Middle frontal gyrus (tissue), 1 donor: ENCODE data around the gene ERI3.

Experiments
- DNase-seq: peaks from one replicate; pipeline ENCODE4 v3.0.0-alpha.2; 2015; ENCODE audit warnings: low spot score; ENCODE audit errors: extremely low spot score

ERI3 gene

DNA sequence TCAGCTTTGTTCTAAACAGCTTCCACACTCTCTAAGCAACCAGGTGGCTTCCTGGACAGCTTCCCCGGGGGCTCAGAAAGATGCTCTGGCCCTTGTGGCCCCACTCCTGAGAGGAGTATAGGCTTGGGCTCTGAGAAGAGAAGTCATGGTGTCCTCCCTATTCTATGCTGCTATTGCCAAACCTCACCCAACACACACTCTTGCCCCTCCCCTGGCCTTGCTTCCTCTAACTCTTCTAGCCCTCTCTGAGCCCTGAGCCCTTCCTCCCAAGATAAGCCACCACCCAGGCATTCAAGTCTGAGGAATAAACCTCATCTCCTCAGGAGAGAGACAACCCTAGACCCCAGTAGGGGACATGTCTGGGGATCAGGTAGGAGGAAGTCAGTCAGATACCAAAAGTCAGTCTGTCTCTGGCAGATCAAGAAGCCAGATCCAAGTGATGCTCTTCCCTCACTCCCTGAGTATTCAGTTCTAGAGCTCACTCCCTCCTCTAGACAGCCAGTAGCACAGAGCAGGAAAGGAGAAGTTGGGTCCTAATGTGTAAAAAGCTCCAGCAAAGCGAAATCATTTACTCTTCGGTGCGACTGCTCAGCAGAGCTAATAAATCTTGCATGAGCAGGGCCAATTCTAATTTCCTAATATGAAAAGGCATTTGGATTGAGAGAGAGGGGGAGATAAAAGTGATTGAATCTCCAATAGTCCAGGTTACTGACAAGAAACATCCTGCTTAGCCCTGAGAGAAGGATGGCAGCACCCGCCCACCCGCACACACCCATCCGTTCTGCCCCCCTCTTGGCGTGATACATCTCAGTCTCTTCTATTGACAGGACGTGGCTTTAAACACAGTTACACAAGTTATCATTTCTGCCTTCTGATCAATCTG, 91.2 kb downstream of the ERI3 start:
- no peak for DNase-seq

DNA sequence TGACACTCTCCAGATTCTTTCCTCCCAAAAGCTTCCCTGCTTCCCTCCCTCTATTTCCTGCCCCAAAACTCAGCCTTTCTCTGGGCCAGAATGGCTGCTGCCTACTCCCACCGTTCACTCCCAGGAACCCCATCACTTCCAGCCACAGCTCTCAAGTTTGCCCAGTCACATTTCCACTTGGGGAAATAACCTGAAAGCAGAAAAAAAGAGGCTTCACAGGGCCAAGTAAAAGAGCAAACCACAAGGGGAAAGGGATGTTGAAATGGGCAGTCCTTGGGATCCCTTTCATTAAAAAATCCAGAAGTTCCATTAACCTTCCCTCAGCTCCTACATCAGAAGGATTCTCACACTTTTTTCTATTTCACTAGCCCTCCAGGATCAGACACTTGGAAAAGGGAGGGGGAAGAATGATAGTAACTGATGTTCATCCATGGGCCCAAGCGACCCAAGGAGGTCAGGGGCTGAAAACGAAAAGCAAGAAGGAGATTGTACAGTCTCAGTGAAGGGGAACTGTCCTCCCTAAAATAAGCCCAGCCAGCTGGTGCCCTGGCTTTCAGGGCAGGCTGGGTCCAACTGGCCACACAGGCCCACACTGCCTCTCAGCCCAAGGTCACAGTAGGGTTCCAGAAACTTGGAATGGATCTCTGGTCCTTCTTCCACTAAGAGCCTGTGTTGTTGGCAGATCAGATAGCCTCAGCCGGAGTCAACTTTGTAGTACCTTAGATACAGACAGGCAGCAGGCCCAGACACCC, 92.1 kb downstream of the ERI3 start:
- no peak for DNase-seq

DNA sequence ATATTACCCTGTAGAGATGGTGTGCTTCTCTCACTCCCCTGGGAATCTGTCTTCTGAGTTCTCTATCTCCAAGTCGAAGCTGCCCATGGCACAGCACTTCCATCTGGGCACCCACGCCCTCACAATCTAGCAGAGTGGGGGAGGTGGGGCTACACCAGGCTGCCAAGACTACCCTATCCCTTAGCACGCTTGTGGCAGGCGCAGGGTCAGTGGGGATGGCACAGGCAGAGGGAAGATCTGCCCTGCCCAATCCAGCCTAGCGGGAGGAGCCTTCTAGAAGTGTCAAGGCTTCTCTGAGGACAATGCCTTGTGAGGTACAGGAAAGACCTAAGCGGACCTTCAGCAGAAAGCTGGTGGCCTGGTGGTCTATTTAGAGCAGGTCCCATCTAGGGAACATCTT, 92.6 kb downstream of the ERI3 start:
- no peak for DNase-seq

DNA sequence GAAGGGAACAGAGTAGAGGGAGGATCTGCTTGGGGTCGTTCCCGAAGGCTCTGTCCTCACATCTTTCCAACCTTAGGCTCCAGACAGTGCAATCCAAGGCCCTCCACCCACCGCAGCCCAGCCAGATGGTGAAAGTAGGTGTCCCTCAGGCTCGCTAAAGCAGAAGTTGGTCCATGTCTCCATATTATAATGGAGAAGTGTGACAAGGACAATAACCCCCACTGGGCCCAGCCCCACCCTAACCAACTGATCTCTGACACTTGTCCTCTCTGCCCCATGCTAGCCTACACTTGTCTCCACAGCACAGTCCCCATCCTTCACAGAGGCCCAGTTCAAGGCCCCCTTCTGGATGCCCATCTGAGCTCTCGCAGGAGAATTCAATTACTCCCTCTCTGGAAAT, 93.1 kb downstream of the ERI3 start:
- no peak for DNase-seq

DNA sequence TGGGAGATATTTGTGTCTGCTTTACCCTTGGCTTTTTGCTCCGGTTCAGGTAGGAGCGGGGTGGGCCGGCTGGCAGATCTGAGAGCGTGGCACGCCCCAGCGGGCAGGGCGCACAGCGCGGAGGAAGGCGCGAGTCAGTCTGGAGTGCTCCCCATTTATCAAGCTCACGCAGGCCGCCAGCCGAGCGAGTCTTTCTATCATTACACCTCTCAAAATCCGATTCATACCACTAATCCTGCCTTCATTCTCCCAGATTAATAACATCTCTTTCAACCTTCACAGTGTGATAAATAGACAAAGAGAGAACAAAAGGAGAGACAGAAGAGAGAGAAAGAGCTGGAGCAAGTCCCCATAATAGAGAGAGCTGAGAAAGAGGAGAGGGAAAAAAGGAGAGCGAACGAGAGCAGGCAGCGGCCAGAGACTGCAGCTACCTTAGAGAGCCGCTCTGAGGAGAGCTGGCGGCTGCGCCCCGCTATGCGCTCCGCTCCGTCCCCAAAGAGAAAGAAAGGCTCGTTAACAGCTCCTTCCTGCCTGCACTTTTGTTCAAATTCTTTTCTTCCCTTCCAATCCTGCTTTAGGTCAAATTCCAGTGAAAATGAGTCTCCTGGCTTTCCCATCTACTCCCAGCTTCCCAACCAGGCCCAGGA, 93.8 kb downstream of the ERI3 start:
- no peak for DNase-seq

DNA sequence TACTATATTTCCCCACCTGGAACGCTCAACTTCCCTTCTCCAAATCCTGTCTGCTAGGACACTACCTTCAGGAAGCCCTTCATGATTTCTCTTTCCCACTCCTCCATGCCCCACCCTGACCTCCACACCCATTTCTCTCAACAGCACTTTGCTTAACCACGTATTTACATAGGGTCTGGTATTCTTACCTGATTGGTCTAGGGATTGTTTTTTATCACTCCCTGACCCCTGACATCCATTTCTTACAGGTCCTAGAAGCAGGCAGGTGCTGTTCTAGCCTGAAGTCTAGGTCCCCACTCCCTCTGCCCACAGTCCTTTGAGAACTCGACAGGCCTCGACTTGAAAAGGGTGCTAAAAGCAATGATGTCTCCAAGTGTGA, 94.3 kb downstream of the ERI3 start:
- DNase-seq: no peak

DNA sequence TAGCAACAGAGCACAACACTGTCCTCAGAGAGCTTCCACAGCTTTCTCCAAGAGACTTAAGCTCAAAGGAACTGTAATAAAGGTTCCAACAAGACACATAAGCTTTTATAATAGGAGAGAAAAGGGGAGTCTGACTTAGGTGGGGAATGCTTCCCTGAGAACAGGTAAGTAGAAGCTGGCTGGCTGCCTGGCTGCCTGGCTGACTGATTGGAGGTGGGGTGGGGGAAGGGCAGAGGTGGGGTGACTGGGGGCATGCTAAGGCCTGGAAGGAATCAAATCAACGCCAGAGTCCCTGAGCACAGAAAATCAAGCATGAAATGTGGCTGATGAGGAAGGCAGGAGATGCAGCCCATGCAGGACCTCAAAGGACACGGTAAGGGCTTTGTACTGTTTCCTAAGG, 96.0 kb downstream of the ERI3 start:
- no peak for DNase-seq

DNA sequence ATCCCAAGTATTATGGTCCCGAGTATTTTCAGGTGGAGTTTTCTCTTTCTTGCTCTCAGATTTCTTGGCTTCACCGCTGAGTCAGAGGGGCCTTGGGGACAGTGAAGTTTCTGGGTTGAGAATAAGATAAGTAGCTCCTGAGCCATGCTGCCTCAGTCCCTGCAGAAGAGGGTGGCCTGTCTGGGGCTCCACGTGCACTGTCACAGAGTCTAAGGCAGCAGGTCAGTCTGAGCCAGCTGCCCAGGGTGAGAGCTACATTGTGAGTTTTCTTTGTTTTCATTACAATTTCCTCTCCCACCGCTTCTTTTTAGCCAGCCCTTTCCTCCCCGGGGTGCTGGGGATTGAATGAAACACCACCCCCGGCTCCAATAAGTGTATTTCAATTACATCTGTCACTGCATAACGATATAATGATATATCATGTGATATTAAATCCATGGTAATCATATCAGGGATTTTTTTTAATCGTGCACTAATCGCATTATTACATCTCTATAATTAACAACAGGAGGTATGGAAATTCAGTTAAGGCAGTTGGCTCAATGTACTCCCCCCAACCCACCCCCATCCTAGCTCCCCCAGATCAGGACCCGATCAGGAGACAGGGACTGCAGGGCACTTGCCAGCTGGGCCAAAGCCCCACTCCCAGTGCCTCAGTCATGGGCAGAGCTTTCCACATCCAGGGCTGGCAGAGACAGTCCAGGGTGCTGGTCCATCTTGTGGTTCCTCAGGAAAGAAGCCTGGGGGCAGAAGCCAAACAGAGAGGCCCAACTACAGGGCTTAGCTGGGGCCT, 98.1 kb downstream of the ERI3 start:
- DNase-seq: no peak

DNA sequence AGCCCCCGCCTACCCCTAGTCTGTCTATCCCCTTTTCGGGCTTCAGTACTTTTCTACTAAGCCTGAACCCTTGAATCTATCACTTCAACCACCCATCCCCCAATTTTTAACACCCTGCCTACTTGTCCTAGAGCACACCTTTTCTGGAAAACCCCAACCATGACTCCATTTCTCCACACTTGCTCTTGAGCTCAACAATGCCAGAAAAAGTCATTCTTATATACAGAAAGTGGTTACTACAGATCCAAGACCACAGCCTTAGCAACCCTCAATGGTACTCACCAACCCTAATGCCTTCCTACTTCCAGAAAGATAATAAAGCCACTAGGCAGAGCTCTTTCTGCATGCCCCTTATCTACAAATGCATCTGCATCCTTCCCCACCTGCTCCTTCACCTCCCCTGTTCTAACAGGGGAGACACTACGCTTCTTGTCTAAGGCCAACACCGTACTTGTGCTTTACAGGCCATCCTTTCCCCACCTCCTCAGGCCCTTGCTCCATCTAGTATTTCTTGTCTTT, 100.6 kb downstream of the ERI3 start:
- no peak for DNase-seq

DNA sequence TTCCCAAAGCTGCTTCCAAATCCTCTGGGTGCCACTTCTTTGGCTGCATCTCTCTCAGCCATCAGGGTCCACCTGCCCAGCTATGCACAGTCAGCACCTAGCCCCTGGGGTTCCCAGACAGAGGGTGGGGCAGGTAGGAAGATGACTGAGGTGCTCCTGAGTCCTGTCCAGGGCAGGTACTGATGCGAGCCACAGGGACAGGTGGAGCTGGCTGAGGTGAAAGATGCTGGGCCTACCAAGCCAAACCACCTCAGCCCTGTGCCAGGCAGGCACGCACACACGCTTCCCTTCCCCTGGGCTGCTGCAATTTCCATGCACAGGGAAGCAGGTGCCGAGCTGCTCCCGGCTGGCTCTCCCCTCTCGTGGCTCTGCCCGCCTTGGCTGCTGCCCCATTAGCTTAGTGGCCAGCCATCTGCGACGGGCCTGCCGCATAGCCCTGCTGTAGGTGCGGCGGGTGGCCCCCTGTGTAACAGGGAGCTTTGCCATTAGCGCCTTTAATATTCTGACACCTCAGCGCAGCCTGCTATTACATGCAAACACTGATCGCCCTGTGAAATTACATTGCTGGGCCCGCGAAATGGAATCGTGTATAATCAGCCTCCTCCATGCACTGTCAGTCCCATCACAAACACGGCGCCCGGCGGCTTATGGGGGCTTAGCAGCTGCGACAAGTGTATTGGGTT, 102.9 kb downstream of the ERI3 start:
- no peak for DNase-seq

DNA sequence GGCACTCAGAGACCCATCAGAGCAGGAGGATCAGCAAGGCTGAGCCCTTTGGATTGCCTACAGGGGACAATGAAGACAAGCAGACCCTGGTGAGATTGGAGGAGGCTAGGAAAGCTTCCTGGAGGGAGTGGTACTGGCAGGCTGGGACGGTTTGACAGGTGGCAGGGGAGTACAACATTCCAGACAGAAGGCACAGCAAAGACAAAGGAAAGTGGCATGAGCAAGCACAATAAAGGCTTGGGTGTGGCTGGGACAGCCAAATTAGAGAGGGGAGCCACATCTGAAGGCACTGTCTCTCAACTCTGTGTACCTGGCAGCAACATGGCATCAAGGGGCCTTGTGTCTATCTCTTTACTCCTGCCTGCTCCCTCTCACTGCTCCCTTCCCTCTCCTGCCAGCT, 103.6 kb downstream of the ERI3 start:
- DNase-seq: no peak

DNA sequence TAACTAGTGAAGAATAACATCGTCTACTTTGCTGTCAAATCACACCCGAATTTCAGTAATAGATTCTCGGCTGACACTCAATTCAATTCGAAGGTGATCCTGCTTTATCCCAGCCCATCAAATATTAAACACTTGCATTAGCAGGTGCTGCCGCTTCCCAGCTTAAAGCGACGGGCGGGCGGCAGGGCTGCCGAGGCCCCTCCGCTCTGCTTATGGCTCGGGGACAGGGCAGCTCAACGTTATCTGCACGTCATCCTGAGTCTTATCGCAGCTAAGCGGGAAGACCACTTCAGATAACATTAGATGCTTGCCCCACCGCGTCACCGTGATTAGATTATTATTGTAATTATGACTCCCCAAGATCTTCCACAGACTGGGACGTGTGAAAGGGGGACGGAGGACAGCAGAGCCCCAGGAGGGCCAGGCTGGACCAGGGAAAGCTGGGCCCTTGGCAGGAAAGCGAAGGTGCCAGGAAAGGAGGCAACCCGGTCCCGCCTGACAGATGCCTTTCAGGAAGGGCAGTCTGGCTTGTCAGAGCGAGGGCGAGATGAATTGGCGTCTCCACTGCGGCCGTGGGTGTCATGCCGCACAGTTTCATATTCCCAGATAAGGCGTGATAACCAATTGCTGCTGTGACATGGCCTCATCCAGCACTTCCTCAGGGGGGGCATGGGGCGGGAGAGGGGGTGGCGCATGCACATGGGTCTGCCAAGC, 104.8 kb downstream of the ERI3 start:
- no peak for DNase-seq

DNA sequence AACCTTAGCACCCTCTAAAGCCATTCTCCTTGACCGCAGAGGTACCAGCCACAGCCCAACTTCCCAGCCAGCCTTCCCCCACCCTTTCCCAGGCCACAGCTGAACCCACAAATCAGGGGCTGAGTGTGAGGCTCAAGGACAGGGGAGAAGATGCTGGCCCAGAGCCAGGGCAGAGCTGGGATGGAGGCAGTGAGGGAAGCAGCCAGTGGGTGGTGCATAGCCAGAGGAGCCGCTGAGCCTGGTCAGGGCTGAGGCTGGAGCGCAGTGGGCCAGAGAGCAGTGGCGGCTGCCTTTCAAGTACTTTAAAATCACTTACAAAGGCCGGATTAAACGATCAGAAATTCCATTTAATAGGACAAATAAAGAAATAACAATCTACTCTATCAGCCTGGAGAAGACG, 105.5 kb downstream of the ERI3 start:
- no peak for DNase-seq

DNA sequence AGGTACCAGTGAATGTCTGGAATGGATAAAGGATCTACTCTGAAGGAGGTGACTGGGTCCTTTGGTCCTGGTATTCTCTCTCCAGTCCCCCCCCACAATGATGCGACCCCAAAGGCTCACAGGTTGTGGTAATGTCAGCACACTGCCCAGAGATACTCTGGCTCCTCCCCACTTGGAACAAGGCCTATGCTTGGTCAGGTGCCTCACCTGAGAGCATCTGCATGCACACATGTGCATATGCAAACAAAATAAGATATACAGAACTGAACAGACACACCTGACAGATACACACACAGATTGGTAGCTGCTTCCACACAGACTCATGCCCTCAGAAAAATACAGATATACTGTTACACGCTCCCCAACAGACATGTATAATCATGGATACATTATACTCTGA, 108.3 kb downstream of the ERI3 start:
- DNase-seq: no peak

DNA sequence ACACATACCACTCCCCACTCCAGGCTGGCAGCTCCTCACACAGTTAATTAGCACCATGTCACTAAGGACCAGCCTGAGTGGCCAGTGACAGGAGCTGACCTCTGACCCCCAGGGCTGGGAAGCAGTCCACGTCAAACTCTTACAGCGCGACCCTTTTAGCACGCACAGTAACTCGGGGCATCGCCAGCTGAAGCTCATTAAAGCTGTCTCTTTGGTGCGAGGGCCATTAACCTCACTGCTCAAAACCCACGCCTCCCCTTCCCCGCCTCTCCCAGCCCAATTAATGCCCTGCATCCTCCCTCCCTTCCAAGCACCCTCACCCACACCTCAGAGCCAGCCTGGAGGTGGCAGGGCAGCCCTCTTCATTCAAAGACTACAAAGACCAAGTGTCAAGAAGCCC, 110.1 kb downstream of the ERI3 start:
- no peak for DNase-seq

DNA sequence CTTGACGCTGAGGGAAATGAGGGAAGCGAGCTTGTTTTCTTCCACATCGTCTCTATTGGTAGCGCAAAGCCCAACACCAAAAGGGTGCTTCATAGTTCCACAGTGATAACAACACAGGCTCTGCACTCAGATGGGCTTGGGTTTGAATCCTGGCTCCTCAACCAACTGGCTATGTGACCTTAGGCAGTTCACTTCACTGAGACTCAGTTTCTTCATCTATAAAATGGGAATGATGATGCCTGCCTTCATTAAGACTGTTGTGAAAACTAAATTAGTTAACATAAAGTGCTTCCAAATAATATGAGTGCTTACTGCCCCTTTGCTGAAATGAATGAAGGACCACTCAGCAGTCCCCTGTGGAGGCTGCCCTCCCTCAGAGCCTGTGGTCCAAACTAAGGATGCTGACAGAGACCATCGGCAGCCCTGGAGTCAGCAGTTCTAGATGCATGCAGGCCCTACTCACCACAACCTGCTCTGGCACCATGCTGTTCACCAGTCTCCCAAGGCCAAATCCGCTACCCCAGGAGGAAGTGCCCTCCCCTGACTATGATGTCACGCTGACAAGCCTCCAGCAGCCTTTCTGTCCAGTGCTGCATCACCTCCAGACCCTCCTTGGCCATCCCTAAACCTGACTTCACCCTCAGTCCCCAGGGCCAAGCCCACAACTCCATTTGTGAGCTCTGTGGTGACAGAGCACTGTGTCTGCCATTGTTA, 111.1 kb downstream of the ERI3 start:
- no peak for DNase-seq

DNA sequence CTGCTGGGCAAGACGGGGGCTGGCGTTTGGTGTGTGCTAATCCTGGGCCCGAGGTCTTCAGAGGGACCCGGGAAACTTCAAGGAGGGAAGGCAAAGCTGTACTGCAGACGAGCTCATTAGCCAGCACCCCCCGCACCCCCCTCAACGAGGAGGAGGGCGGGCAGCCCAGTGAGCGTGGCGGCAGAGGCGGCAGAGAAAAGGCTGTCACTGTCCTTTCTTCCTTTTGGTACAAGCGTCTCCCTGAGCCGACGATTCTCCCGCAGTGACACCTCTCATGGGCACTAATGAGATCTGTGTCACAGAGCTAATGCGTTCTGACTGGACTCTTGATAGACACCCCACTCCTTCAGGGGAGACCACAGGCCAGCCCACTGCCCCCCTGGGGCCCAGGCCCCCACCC, 112.3 kb downstream of the ERI3 start:
- no peak for DNase-seq

DNA sequence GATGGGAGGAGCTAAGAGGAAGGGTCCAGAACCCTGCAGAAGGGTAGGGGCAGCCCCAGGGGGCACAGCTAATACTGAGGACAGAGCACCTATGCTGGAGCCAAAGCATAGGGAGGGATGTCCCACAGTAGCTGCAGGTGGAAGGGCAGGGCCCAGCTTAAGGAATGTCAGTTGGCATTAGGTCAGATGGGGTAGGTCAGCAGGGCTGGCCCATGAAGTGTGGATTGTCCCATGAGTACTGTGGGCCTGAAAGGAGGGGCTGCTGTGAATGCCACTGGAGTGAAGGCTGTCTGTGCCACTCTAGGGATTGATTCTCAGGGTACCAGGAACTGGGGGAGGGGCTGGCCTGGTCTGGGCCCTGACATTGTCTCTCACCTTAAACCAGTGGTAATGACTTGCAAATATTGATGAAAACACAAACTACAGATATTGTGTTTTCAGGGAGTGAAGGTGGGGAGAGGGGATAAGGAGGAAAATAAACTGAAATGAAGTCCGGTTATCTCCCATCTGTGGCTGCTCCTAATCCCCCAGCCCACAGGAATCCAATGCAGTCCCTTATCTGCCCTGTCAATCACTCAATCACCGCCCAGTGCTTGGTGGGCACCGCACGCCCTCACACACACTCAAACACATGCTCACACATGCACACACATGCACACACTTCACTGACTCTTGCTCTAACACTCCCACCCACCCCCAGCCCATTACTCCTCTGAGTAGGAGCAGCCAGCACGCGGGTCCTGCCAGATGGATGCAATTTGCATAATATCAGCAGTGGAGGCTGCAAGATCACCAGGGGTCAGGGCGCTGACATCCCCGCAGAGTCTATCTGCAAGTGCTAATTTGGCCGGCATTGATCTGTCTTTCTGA, 114.0 kb downstream of the ERI3 start:
- no peak for DNase-seq
